ENCODE measurements around the gene DDX11.
"Not testable (repeated sequence)": the region's sequence is repeated elsewhere in the genome, so short reads cannot be mapped to it uniquely, and the experiment has no call there.

Gene DDX11

DNA sequence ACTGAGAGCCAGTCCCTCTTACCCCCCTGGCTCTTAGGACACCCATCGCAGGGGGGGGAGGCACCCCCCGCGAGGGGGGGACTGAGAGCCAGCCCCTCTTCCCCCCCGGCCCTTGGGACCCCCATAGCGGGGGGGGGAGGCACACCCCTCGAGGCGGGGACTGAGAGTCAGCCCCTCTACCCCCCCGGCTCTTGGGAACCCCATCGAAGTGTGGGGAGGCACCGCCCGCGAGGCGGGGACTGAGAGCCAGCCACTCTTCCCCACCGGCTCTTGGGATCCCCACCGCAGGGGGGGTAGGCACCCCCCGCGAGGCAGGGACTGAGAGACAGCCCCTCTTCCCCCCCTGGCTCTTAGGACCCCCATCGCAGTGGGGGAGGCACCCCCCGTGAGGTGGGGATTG, 48.8 kb downstream of the DDX11 start:
- H3K14ac ChIP-seq (ENCODE audit: low read length) = no peak overlapping the region
- no peak overlapping the region for H4K91ac ChIP-seq (ENCODE audit: low read depth, low read length, poor library complexity)
- WGBS, 2 donors (ENCODE audit: extremely low coverage in 2 of 2, insufficient read length in 2 of 2, insufficient replicate concordance in 1 of 2) = no CpG with 5 or more reads among the region's 19 CpGs
- H2AFZ ChIP-seq (ENCODE audit: low read length) = no peak overlapping the region
- no peak overlapping the region for H2BK15ac ChIP-seq (ENCODE audit: low read length)
- H3K4me3 ChIP-seq (ENCODE audit: low read length in 2 of 2) = no peak overlapping the region
- no peak overlapping the region for H4K8ac ChIP-seq (ENCODE audit: low read depth, low read length)
- peaks cover 3 to 25% (median 22%) of the 10 kb centered on the region in 3 experiments for H3K27me3 ChIP-seq (ENCODE audit: control insufficient read depth in 3 of 3, insufficient read depth in 3 of 3, low read depth in 1 of 3, low read length in 3 of 3)
- DNase-seq (ENCODE audit: low spot score) = no peak
- H3K4me2 ChIP-seq (ENCODE audit: insufficient read depth, low read length, poor library complexity, severe bottlenecking) = no peak overlapping the region
- no peak overlapping the region for H3K4ac ChIP-seq (ENCODE audit: low read length)
- H3K23ac ChIP-seq (ENCODE audit: low read depth, low read length, poor library complexity) = no peak overlapping the region
- no peak overlapping the region for H3K27ac ChIP-seq (replicated peaks; ENCODE audit: low read length)
- H2BK120ac ChIP-seq (ENCODE audit: low read depth, low read length) = no peak overlapping the region
- H3K79me1 ChIP-seq (ENCODE audit: low read depth, low read length) = no peaks in the 10 kb centered on the region
- no peak overlapping the region for H3K9ac ChIP-seq (ENCODE audit: low read depth, low read length, poor library complexity)
- no peak overlapping the region for H3K18ac ChIP-seq (ENCODE audit: low read length)
- H3K4me1 ChIP-seq (ENCODE audit: control insufficient read depth in 2 of 2, insufficient read depth in 1 of 2, low read depth in 1 of 2, low read length in 2 of 2) = peaks cover 9 to 14% of the 10 kb centered on the region in 2 donors
- H2BK5ac ChIP-seq (ENCODE audit: low read length) = no peak overlapping the region
- H2BK12ac ChIP-seq (ENCODE audit: low read length) = no peak overlapping the region
- H3K36me3 ChIP-seq (replicated peaks in 1 of 2; ENCODE audit: control insufficient read depth in 2 of 2, insufficient read depth in 2 of 2, low read length in 2 of 2) = no peaks in the 10 kb centered on the region
- H3K9me3 ChIP-seq (replicated peaks in 1 of 2; ENCODE audit: control insufficient read depth in 2 of 2, insufficient read depth in 1 of 2, low read depth in 1 of 2, low read length in 2 of 2) = no peaks in the 10 kb centered on the region
- no peak overlapping the region for H2AK5ac ChIP-seq (ENCODE audit: low read depth, low read length)

DNA sequence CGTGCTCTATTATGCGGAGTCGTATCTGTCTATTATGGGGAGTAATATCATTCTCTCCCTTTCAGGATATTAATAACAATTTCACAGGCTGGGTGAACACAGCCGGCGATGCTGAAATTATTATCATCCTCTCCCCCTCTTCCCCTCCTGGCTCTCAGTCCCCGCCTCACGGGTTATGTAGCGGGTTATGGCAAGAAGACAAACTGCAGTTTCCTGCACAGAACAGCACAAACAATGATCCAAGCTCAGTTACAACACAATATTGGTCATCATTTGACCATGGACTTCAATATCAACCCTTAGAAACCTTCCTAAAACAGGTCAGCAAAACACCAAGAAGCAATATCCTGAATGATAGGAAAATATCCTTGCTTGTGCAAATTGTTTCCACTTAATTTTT, 50.5 kb downstream of the DDX11 start:
- WGBS, 2 donors (ENCODE audit: extremely low coverage in 2 of 2, insufficient read length in 2 of 2, insufficient replicate concordance in 1 of 2) = no CpG with 5 or more reads among the region's 8 CpGs
- H2AFZ ChIP-seq (ENCODE audit: low read length); H3K4me3 ChIP-seq (ENCODE audit: low read length in 2 of 2); H3K4ac ChIP-seq (ENCODE audit: low read length); H3K9ac ChIP-seq (ENCODE audit: low read depth, low read length, poor library complexity); H4K8ac ChIP-seq (ENCODE audit: low read depth, low read length); H3K79me1 ChIP-seq (ENCODE audit: low read depth, low read length); H3K14ac ChIP-seq (ENCODE audit: low read length); H4K91ac ChIP-seq (ENCODE audit: low read depth, low read length, poor library complexity); H2BK15ac ChIP-seq (ENCODE audit: low read length); H3K4me1 ChIP-seq (ENCODE audit: control insufficient read depth in 2 of 2, insufficient read depth in 1 of 2, low read depth in 1 of 2, low read length in 2 of 2); H3K36me3 ChIP-seq (replicated peaks in 1 of 2; ENCODE audit: control insufficient read depth in 2 of 2, insufficient read depth in 2 of 2, low read length in 2 of 2); H2BK12ac ChIP-seq (ENCODE audit: low read length); H3K27ac ChIP-seq (replicated peaks; ENCODE audit: low read length); DNase-seq (ENCODE audit: low spot score); H2BK5ac ChIP-seq (ENCODE audit: low read length); H3K18ac ChIP-seq (ENCODE audit: low read length); H2AK5ac ChIP-seq (ENCODE audit: low read depth, low read length); H3K4me2 ChIP-seq (ENCODE audit: insufficient read depth, low read length, poor library complexity, severe bottlenecking); H3K23ac ChIP-seq (ENCODE audit: low read depth, low read length, poor library complexity); H2BK120ac ChIP-seq (ENCODE audit: low read depth, low read length); H3K9me3 ChIP-seq (replicated peaks in 1 of 2; ENCODE audit: control insufficient read depth in 2 of 2, insufficient read depth in 1 of 2, low read depth in 1 of 2, low read length in 2 of 2): not testable (repeated sequence)
- H3K27me3 ChIP-seq (ENCODE audit: control insufficient read depth in 3 of 3, insufficient read depth in 3 of 3, low read depth in 1 of 3, low read length in 3 of 3) = peaks cover 3 to 12% (median 10%) of the 10 kb centered on the region in 3 experiments

DNA sequence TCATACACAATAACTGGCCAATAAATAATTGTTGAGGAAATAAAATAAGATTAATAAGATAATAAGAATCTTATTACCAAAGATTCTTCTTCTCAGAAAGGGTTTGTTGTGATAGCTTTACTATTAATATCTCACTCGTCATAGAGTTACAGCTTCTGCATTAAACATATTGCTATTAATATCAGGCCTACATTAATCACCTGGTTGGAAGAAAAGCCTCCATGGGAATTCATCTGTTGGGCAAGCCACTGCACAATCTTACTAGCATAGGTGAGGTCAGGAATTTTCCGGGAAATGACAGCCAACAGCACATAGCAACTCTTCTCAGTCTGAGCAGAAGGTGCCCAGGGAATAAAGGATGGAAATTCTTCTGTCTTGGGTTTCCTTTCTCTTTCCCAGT, 51.5 kb downstream of the DDX11 start:
- not testable (repeated sequence) for H2BK12ac ChIP-seq (ENCODE audit: low read length); H3K27ac ChIP-seq (replicated peaks; ENCODE audit: low read length); H3K23ac ChIP-seq (ENCODE audit: low read depth, low read length, poor library complexity); H3K9ac ChIP-seq (ENCODE audit: low read depth, low read length, poor library complexity); H3K4me1 ChIP-seq (ENCODE audit: control insufficient read depth in 2 of 2, insufficient read depth in 1 of 2, low read depth in 1 of 2, low read length in 2 of 2); H3K14ac ChIP-seq (ENCODE audit: low read length); H2BK15ac ChIP-seq (ENCODE audit: low read length); H2AK5ac ChIP-seq (ENCODE audit: low read depth, low read length); DNase-seq (ENCODE audit: low spot score); H3K79me1 ChIP-seq (ENCODE audit: low read depth, low read length); H4K91ac ChIP-seq (ENCODE audit: low read depth, low read length, poor library complexity); H3K4me2 ChIP-seq (ENCODE audit: insufficient read depth, low read length, poor library complexity, severe bottlenecking); H2AFZ ChIP-seq (ENCODE audit: low read length); H3K9me3 ChIP-seq (replicated peaks in 1 of 2; ENCODE audit: control insufficient read depth in 2 of 2, insufficient read depth in 1 of 2, low read depth in 1 of 2, low read length in 2 of 2); H3K4me3 ChIP-seq (ENCODE audit: low read length in 2 of 2); H2BK5ac ChIP-seq (ENCODE audit: low read length); H2BK120ac ChIP-seq (ENCODE audit: low read depth, low read length); H3K18ac ChIP-seq (ENCODE audit: low read length); H3K36me3 ChIP-seq (replicated peaks in 1 of 2; ENCODE audit: control insufficient read depth in 2 of 2, insufficient read depth in 2 of 2, low read length in 2 of 2); H3K4ac ChIP-seq (ENCODE audit: low read length); H3K27me3 ChIP-seq (ENCODE audit: control insufficient read depth in 3 of 3, insufficient read depth in 3 of 3, low read depth in 1 of 3, low read length in 3 of 3); H4K8ac ChIP-seq (ENCODE audit: low read depth, low read length)
- no CpG with 5 or more reads among the region's 2 CpGs for WGBS, 2 donors (ENCODE audit: extremely low coverage in 2 of 2, insufficient read length in 2 of 2, insufficient replicate concordance in 1 of 2)

DNA sequence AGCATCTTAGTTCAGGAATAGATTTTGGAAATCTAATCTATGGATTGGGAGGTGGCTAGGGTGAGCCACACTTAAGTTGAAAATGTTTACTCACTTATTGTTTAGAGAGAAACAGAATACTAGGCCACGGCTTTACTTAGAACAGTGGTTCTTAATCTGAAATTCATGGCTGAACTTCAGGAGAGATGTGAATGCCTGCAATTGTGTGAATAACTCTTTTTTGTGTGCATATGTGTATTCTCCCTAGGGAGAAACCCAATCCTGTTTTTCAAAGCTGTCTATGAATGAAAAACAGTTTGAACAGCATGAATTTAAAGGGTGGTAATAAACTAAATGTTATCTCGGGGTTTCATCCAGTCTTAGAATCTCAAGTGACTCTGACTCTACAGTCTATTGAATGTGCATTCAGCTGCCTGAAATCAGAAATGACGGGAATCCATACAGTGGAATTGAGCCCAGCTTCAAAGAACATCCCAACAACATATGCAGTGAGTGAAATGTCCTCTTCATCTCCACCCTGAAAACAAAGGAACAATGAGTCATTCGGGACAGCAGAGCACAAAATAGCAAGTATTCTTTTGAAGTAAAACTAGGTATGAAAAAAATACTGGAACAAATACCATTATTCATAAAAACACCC, 53.7 kb downstream of the DDX11 start:
- not testable (repeated sequence) for H2BK15ac ChIP-seq (ENCODE audit: low read length); H2AFZ ChIP-seq (ENCODE audit: low read length); H2AK5ac ChIP-seq (ENCODE audit: low read depth, low read length); H3K4me2 ChIP-seq (ENCODE audit: insufficient read depth, low read length, poor library complexity, severe bottlenecking); H2BK5ac ChIP-seq (ENCODE audit: low read length); H3K9me3 ChIP-seq (replicated peaks in 1 of 2; ENCODE audit: control insufficient read depth in 2 of 2, insufficient read depth in 1 of 2, low read depth in 1 of 2, low read length in 2 of 2); H3K18ac ChIP-seq (ENCODE audit: low read length); H3K27ac ChIP-seq (replicated peaks; ENCODE audit: low read length); H3K23ac ChIP-seq (ENCODE audit: low read depth, low read length, poor library complexity); DNase-seq (ENCODE audit: low spot score); H3K4me3 ChIP-seq (ENCODE audit: low read length in 2 of 2); H3K9ac ChIP-seq (ENCODE audit: low read depth, low read length, poor library complexity); H2BK120ac ChIP-seq (ENCODE audit: low read depth, low read length); H2BK12ac ChIP-seq (ENCODE audit: low read length); H4K91ac ChIP-seq (ENCODE audit: low read depth, low read length, poor library complexity); H3K27me3 ChIP-seq (ENCODE audit: control insufficient read depth in 3 of 3, insufficient read depth in 3 of 3, low read depth in 1 of 3, low read length in 3 of 3); H3K14ac ChIP-seq (ENCODE audit: low read length); H3K4me1 ChIP-seq (ENCODE audit: control insufficient read depth in 2 of 2, insufficient read depth in 1 of 2, low read depth in 1 of 2, low read length in 2 of 2); H3K4ac ChIP-seq (ENCODE audit: low read length); H3K79me1 ChIP-seq (ENCODE audit: low read depth, low read length); H4K8ac ChIP-seq (ENCODE audit: low read depth, low read length); H3K36me3 ChIP-seq (replicated peaks in 1 of 2; ENCODE audit: control insufficient read depth in 2 of 2, insufficient read depth in 2 of 2, low read length in 2 of 2)
- WGBS, 2 donors (ENCODE audit: extremely low coverage in 2 of 2, insufficient read length in 2 of 2, insufficient replicate concordance in 1 of 2) = no CpG with 5 or more reads among the region's 4 CpGs
